Naive thymus-derived CD4-positive, alpha-beta T cell (primary cell): Measurements from ENCODE around the gene TAPBP. TPM values are rescaled to one million over a fixed set of nuclear protein-coding genes. Genes with fewer than 3 reads are reported as not detected.
"Not testable (repeated sequence)": the region's sequence is repeated elsewhere in the genome, so short reads cannot be mapped to it uniquely, and the experiment has no call there.

Experiments used
- ATAC-seq: fragments of 150-1000 bp; cut with Tn5 transposase; 2 replicates; pipeline ENCODE4 v1.10.0; 2021; ENCODE audit warnings: mild to moderate bottlenecking, moderate library complexity
- CTCF ChIA-PET: fragments of 350-600 bp; sonication (Branson Sonifier 250); formaldehyde crosslinking; loops from one replicate; lab custom pipeline; 2021; ENCODE audit warnings: antibody characterized with exemption; lab: Charles Lee
- POLR2A ChIA-PET: fragments of 350-600 bp; sonication (Branson Sonifier 250); formaldehyde crosslinking; loops from one replicate; lab custom pipeline; 2021; ENCODE audit warnings: antibody characterized with exemption, inconsistent platforms; lab: Charles Lee
- DNase-seq, 9 donors: peaks; one replicate each; pipeline versions ENCODE4 v3.0.0 to v3.0.0-alpha.2; 2020 to 2022; ENCODE audit warnings: mixed read lengths in 1 of 9
- H3K27ac ChIP-seq: one replicate; pipeline ENCODE4 v1.7.0; 2013; ENCODE audit warnings: mild to moderate bottlenecking, low read depth, low read length, moderate library complexity
- H3K27me3 ChIP-seq, 2 donors: one replicate each; pipeline ENCODE4 v1.7.0; 2013; ENCODE audit warnings: low read length in 2 of 2, mild to moderate bottlenecking in 2 of 2, moderate library complexity in 2 of 2; ENCODE audit not compliant: control insufficient read depth in 2 of 2, insufficient read depth in 2 of 2
- H3K36me3 ChIP-seq, 3 experiments: 1 replicate in 2 of 3; 2 replicates in 1 of 3; pipeline ENCODE4 v1.7.0; 2013; ENCODE audit warnings: low read length in 3 of 3, mild to moderate bottlenecking in 3 of 3, moderate library complexity in 1 of 3; ENCODE audit not compliant: insufficient read depth in 3 of 3, control insufficient read depth in 2 of 3
- H3K4me1 ChIP-seq, 2 donors: one replicate each; pipeline ENCODE4 v1.7.0; 2013; ENCODE audit warnings: low read length in 2 of 2, mild to moderate bottlenecking in 2 of 2, moderate library complexity in 1 of 2; ENCODE audit not compliant: control insufficient read depth in 2 of 2, insufficient read depth in 2 of 2
- H3K4me3 ChIP-seq: 2 replicates; pipeline ENCODE4 v1.7.0; 2013; ENCODE audit warnings: mild to moderate bottlenecking, low read length
- H3K9me3 ChIP-seq, 3 experiments: 1 replicate in 2 of 3; 2 replicates in 1 of 3; pipeline ENCODE4 v1.7.0; 2013; ENCODE audit warnings: low read length in 3 of 3; ENCODE audit not compliant: control insufficient read depth in 2 of 3
- H3K27ac Mint-ChIP-seq, 9 donors: one replicate each; pipeline ENCODE4 v1.8.0; 2020 to 2022; ENCODE audit warnings: mixed read lengths in 9 of 9, mild to moderate bottlenecking in 8 of 9, moderate library complexity in 5 of 9, inconsistent platforms in 2 of 9
- H3K27me3 Mint-ChIP-seq, 5 donors: one replicate each; pipeline ENCODE4 v1.8.0; 2021 to 2022; ENCODE audit warnings: mixed read lengths in 5 of 5, mild to moderate bottlenecking in 1 of 5
- H3K36me3 Mint-ChIP-seq, 5 donors: one replicate each; pipeline ENCODE4 v1.8.0; 2020 to 2022; ENCODE audit warnings: mixed read lengths in 5 of 5, mild to moderate bottlenecking in 3 of 5, inconsistent platforms in 1 of 5
- H3K4me1 Mint-ChIP-seq, 7 donors: one replicate each; pipeline ENCODE4 v1.8.0; 2020 to 2022; ENCODE audit warnings: mixed read lengths in 7 of 7, mild to moderate bottlenecking in 3 of 7, inconsistent platforms in 1 of 7
- H3K4me3 Mint-ChIP-seq, 10 donors: one replicate each; pipeline ENCODE4 v1.8.0; 2020 to 2022; ENCODE audit warnings: mild to moderate bottlenecking in 10 of 10, mixed read lengths in 10 of 10, moderate library complexity in 6 of 10, inconsistent platforms in 2 of 10
- H3K9me3 Mint-ChIP-seq, 11 donors: one replicate each; pipeline ENCODE4 v1.8.0; 2020 to 2022; ENCODE audit warnings: mixed read lengths in 11 of 11, mild to moderate bottlenecking in 4 of 11, inconsistent platforms in 1 of 11, moderate library complexity in 1 of 11
- intact Hi-C, 2 donors: fragments of 100-400 bp; cut with micrococcal nuclease; formaldehyde crosslinking; loops; one replicate each; pipeline ENCODE4 v1.15.1; 2023
- polyA plus RNA-seq, 2 donors: library from polyadenylated mRNA; unstranded; fragments of 300-500 nt; fragmentation: Illumina TruSeq; gene quantifications; one replicate each; pipeline ENCODE4 v1.2.3, GENCODE V29; 2021
- total RNA-seq, 6 experiments: library from RNA in 5 of 6; stranded (reverse) in 5 of 6; gene quantifications; 1 replicate in 5 of 6; 2 replicates in 1 of 6; pipeline ENCODE4 v1.2.3 and lab custom pipeline; 2021 to 2026

Gene TAPBP
- total and polyA plus RNA-seq, 7 experiments from 2014 or later, result 196 to 386 (median 287) TPM

DNA sequence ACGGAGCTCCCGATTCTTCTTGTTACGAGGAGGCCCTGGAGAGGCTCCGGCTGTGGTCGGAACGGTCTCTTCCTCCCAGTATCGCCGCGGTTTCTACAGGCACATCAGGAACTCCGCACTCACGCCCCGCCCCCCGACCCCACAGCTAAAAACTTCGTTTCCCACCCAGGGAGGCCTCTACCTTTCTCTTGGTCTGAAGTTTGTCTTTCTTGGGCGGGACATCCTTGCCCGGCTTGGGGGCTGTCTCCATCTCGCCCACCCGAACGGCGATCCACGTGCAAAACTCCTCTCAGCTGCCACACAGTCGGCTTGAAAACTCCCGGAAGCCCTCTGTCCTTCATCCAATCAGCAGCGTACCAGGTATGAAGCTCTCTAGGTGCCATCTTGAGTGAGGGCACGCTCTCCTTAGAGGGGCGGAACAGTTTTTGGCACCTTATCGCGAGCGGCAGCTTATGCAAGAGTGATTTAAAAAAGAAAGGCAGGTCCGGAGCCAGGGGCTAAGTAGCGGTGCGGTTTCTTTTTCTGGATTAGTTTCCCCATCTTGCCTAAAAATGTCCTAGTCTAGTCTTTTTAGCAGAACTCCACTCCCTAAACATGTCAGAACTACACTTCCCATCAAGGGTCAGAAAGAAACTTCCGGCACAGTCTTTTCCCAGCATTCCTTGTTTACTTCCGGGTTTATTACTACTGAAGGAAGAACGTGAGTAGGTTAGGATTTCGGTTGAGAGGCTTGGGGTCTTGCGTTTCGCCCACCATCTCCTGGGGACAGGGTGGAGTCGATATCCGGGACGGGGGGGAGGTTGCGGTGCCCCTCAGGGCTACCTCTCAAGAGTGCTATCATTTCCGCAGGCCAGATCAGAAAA lies 24.7 kb downstream of the TAPBP start, which contains the start of the genes PFDN6 and WDR46:
TSS of gene PFDN6 (plus strand) at position 681 of the 863 bp plus-strand sequence. CDS start 256 bp downstream, outside the sequence.
TSS of gene WDR46 (minus strand) at position 319 of the 863 bp plus-strand sequence. CDS start at position 250, 69 bp downstream.
- Mint-ChIP-seq H3K9me3 (peaks cover 0 to 3% (median 0%) of the 10 kb centered on the region in 11 donors), H3K27me3 (no peaks in the 10 kb centered on the region), H3K36me3 (peaks cover 4 to 32% (median 11%) of the 10 kb centered on the region in 5 donors), H3K4me3 (peak within 1 kb of the TSS; percentile 89 to 99 (median 98)), H3K27ac (peak within 1 kb of the TSS; percentile 89 to 98 (median 92)), H3K4me1 (peaks cover 32 to 51% (median 45%) of the 10 kb centered on the region in 7 donors)
- ChIA-PET POLR2A (interaction anchor here (0.6 to 6.9 kb wide), 15 partner anchors 9 to 1096 kb away, joined by 3 to 123 read pairs (median 8); partner anchors contain the start of genes B3GALT4, RGL2, RING1 and RPS18), CTCF (interaction anchor here (0.7 to 2.4 kb wide), 6 partner anchors 11 to 102 kb away, joined by 3 to 13 read pairs (median 8); partner anchors contain the start of genes B3GALT4, RPS18 and VPS52)
- Histone ChIP-seq H3K27me3 (no peaks in the 10 kb centered on the region), H3K9me3 (no peaks in the 10 kb centered on the region), H3K4me1 (peaks cover 19 to 20% of the 10 kb centered on the region in 2 donors), H3K4me3 (peak within 1 kb of the TSS; percentile 97), H3K27ac (peak within 1 kb of the TSS; percentile 80), H3K36me3 (peaks cover 0 to 70% (median 5%) of the 10 kb centered on the region in 3 experiments)
- intact Hi-C loops, result loop anchor here (1.0 to 5.0 kb wide), 12 partner anchors 10 to 282 kb away; partner anchors contain the start of genes B3GALT4 (in 2 of the 2), RXRB (in 2 of the 2), SLC39A7 (in 2 of the 2) and VPS52 (in 2 of the 2)
- DNase-seq (peak; percentile 55 to 90 (median 87)), ATAC-seq (peak; percentile 96)

DNA sequence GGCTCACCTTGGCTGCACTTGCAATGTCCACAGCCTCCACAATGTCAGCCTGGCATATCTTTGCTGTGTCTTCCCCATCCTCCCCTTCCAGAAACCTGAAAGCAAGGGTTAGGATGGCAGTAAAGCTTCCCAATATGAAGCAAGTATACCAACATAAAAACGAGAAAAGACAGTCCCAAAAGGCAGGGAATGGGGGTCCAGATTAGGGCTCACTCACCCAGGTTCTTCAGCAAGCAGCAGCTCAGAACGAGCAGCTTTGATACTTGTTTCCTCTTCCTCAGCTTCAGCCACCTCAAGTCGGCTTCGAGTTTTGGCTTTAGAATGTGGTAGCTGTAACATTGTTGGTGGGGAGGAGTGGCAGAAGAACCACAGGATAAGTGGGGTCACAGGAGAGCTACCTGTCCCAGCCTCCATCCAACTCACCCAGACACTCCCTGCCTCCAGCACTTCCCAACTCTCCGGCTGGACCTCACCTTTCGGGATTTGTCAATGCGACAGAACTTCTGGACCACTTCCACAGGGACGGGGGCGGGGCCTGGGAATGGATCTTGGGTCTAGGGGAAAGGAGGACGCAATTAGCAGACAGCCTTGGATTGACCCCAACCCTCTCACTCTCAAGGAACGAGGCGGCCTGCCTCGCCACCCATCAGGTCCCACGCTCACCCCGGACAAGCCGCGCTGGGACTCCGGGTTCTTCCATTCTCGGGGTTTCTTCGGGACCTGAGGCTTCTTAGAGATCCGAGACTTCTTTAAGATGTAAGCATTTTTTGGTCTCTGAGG lies 25.5 kb downstream of the TAPBP start:
- CTCF ChIA-PET, result interaction anchor here (0.6 to 2.4 kb wide), 7 partner anchors 11 to 107 kb away, joined by 3 to 13 read pairs (median 3); partner anchors contain the start of genes B3GALT4, RPS18 and VPS52

DNA sequence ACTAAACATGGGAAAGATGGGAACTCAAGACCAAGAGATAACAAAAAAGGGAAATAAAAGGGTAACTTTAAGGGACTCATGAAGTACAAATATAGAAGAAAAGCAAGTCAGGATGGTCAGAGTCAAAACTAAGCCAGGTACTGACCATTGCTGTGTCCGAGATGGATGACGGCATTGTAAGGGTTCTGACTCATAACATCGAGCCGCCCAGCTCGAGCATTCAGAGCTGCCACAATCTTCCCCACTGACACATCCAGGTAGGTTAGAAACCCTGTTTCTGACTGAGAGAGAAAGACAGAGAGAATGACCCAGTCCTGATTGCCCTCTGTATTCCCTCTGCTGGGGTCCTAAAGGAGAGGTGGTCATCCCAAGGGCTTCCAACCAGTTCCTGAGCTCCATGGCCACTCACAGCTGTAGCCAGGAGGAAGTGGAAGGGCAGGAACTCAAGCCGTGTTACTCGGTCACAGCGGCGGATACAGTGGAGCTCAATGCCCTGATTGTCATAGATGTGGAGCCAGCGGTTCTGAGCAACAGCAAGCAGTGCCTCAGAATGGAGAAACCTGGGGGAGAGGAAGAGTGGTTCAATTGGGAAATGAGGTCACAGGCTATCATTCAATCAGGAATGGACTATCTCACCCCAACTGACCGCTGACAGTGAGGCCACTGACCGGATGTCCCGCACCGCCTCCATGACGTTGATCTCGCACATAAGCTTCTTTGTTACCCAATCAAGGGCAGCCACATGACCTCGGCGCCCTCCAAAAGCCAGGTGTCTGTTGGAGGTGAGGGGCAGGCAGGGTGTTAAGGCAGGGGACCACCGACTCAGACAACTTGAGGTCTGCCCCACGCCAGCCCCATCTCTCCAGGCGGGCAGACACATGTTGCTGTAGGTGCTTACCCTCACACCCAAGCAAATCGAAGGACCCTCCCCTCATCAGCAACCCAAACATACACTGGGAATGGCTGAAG lies 26.6 kb downstream of the TAPBP start:
- ChIA-PET POLR2A (interaction anchor here (0.7 to 6.9 kb wide), 9 partner anchors 10 to 57 kb away, joined by 3 to 123 read pairs (median 30); partner anchors contain the start of genes B3GALT4, RGL2, RPS18 and VPS52), CTCF (interaction anchor here (0.6 to 1.1 kb wide), 4 partner anchors 9 to 53 kb away, joined by 3 to 4 read pairs (median 3); partner anchors contain the start of gene B3GALT4)
- Mint-ChIP-seq H3K27ac (peak overlapping the region in 7 of 9 donors; percentile 13 to 90 (median 51)), H3K27me3 (no peaks in the 10 kb centered on the region), H3K36me3 (peaks cover 4 to 23% (median 11%) of the 10 kb centered on the region in 5 donors), H3K4me1 (peaks cover 30 to 52% (median 45%) of the 10 kb centered on the region in 7 donors), H3K4me3 (peak overlapping the region; percentile 12 to 99 (median 91)), H3K9me3 (no peaks in the 10 kb centered on the region)
- ATAC-seq, result no peak
- Histone ChIP-seq H3K27me3 (no peaks in the 10 kb centered on the region), H3K36me3 (peaks cover 0 to 62% (median 5%) of the 10 kb centered on the region in 3 experiments), H3K27ac (peak overlapping the region; percentile 80), H3K4me1 (peaks cover 19 to 20% of the 10 kb centered on the region in 2 donors), H3K4me3 (no peak overlapping the region), H3K9me3 (no peaks in the 10 kb centered on the region)
- intact Hi-C loops, result loop anchor here in 1 of 2 donors (5.0 kb wide), 1 partner anchor 85 kb away; the partner anchor contains the start of genes HSD17B8, RXRB and SLC39A7
- DNase-seq, result no peak

More for the DNA sequence above, 25.5 kb downstream of the TAPBP start:
- Mint-ChIP-seq H3K4me1 (peaks cover 30 to 51% (median 45%) of the 10 kb centered on the region in 7 donors), H3K27ac (peak overlapping the region; percentile 89 to 98 (median 92)), H3K4me3 (peak overlapping the region; percentile 89 to 99 (median 98)), H3K27me3 (no peaks in the 10 kb centered on the region), H3K9me3 (no peaks in the 10 kb centered on the region), H3K36me3 (peaks cover 4 to 29% (median 11%) of the 10 kb centered on the region in 5 donors)
- H3K27me3 ChIP-seq, result no peaks in the 10 kb centered on the region
- H3K27ac ChIP-seq, result peak overlapping the region; percentile 80
- intact Hi-C loops, result loop anchor here in 1 of 2 donors (5.0 kb wide), 1 partner anchor 86 kb away; the partner anchor contains the start of genes HSD17B8, RXRB and SLC39A7
- DNase-seq (no peak), ATAC-seq (no peak)
- POLR2A ChIA-PET, result interaction anchor here (0.7 to 6.9 kb wide), 14 partner anchors 10 to 1159 kb away, joined by 3 to 123 read pairs (median 8); partner anchors contain the start of genes B3GALT4, RGL2, RING1 and RPS18
- H3K4me1 ChIP-seq, result peaks cover 19 to 20% of the 10 kb centered on the region in 2 donors
- peaks cover 0 to 65% (median 5%) of the 10 kb centered on the region in 3 experiments for H3K36me3 ChIP-seq
- H3K4me3 ChIP-seq, result peak overlapping the region; percentile 97
- H3K9me3 ChIP-seq, result no peaks in the 10 kb centered on the region

DNA sequence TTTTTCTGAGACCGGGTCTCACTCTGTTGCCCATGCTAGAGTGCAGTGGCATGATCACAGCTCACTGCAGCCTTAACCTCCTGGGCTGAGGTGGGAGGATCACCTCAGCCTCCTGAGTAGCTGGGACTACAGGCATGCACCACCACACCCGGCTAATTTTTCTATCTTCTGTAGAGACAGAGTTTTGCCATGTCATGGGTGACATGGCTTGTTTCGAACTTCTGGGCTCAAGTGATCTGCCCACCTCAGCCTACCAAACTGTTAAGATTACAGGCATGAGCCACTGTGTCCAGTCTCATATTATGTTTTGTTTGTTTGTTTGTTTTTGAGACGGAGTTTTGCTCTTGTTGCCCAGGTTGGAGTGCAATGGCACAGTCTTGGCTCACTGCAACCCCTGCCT lies 28.7 kb downstream of the TAPBP start:
- peaks cover 14 to 15% of the 10 kb centered on the region in 2 donors for H3K4me1 ChIP-seq
- Mint-ChIP-seq H3K36me3 (peaks cover 4 to 16% (median 11%) of the 10 kb centered on the region in 5 donors), H3K4me1 (peaks cover 22 to 48% (median 40%) of the 10 kb centered on the region in 7 donors)
- H3K27me3 Mint-ChIP-seq, H3K27ac Mint-ChIP-seq, CTCF ChIA-PET, H3K9me3 Mint-ChIP-seq, H3K4me3 Mint-ChIP-seq, DNase-seq, H3K27me3 ChIP-seq, ATAC-seq, H3K9me3 ChIP-seq, H3K27ac ChIP-seq, H3K4me3 ChIP-seq: not testable (repeated sequence)
- POLR2A ChIA-PET, result interaction anchor here (5.7 kb wide), 1 partner anchor 13 kb away, joined by 51 read pairs; the partner anchor contains the start of gene RGL2
- peaks cover 0 to 68% (median 5%) of the 10 kb centered on the region in 3 experiments for H3K36me3 ChIP-seq
- intact Hi-C loops, result loop anchor here in 1 of 2 donors (5.0 kb wide), 1 partner anchor 83 kb away; the partner anchor contains the start of genes HSD17B8, RXRB and SLC39A7

DNA sequence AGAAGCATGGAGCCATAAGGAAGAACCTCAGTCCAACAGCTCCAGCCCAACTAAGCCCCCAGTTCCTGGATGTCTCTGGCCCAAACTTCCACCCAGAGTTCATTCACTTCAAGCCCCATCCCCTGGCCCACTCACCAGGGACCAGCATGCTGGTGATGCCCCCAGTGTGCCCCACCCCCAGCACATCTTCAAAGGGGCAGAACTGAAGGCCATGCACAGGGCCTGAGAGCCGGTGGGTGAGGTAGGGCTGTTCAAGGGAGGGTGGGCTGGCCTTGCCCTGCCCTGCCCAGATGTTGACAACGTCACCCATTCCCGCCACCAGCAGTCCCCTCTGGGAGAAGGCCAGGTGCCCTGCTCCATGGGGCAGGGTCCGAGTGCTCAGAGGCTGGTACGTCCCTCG lies 33.3 kb downstream of the TAPBP start:
- H3K4me3 ChIP-seq, result no peak overlapping the region
- H3K36me3 ChIP-seq, result peaks cover 0 to 76% (median 5%) of the 10 kb centered on the region in 3 experiments
- peaks cover 15 to 22% of the 10 kb centered on the region in 2 donors for H3K4me1 ChIP-seq
- H3K27ac ChIP-seq, result peak overlapping the region; percentile 32
- Mint-ChIP-seq H3K4me1 (peaks cover 12 to 50% (median 36%) of the 10 kb centered on the region in 7 donors), H3K9me3 (no peaks in the 10 kb centered on the region), H3K4me3 (peak overlapping the region in 2 of 10 donors; percentile 35 to 52), H3K27ac (peak overlapping the region in 5 of 9 donors; percentile 25 to 67 (median 40)), H3K36me3 (peaks cover 0 to 12% (median 0%) of the 10 kb centered on the region in 5 donors), H3K27me3 (no peaks in the 10 kb centered on the region)
- CTCF ChIA-PET, result interaction anchor here (1.4 kb wide), 1 partner anchor 9 kb away, joined by 4 read pairs; the partner anchor contains the start of genes RPS18 and VPS52
- H3K9me3 ChIP-seq, result no peaks in the 10 kb centered on the region
- POLR2A ChIA-PET, result interaction anchor here (0.7 to 7.7 kb wide), 3 partner anchors 9 to 16 kb away, joined by 3 to 123 read pairs (median 22); partner anchors contain the start of genes PFDN6, RPS18, VPS52 and WDR46
- intact Hi-C loops, result no loop called here
- ATAC-seq, result no peak
- no peak for DNase-seq
- no peaks in the 10 kb centered on the region for H3K27me3 ChIP-seq
